Measurements from ENCODE around the gene GLUD1. TPM values are rescaled to one million over a fixed set of nuclear protein-coding genes. Genes with fewer than 3 reads are reported as not detected.

The GLUD1 gene
- total and polyA plus RNA-seq, 2 experiments from 2014 or later, result 178 to 698 TPM

GRCh38 chr10:87060280-87060928 is 34.2 kb downstream of the GLUD1 start:
- Histone ChIP-seq H3K9me2 (replicated peaks; ENCODE audit: insufficient read depth) (no peaks in the 10 kb centered on the region), H4K20me1 (ENCODE audit: insufficient read depth, poor library complexity, severe bottlenecking) (no peaks in the 10 kb centered on the region), H3K9me3 (ENCODE audit: low read depth) (no peaks in the 10 kb centered on the region), H3K4me3 (no peak overlapping the region), H3K27me3 (no peaks in the 10 kb centered on the region), H3K27ac (no peak overlapping the region), H3K79me2 (no peaks in the 10 kb centered on the region), H3K36me3 (replicated peaks; ENCODE audit: insufficient read depth, low read depth) (peaks cover 3% of the 10 kb centered on the region), H3K4me1 (ENCODE audit: insufficient read depth) (no peaks in the 10 kb centered on the region), H2AFZ (no peak overlapping the region), H3K4me2 (no peak overlapping the region)
- WGBS (ENCODE audit: low lambda C conversion rate, missing lambda C conversion rate), result 77% methylated on average over 6 of the region's 6 CpGs
- TF ChIP-seq EZH2phosphoT487 (IDR thresholded peaks at IDR 0.05; ENCODE audit: low read depth, severe bottlenecking, unreplicated experiment) (no peak), CTCF (IDR thresholded peaks at IDR 0.05; ENCODE audit: poor library complexity) (no peak), EZH2 (IDR thresholded peaks at IDR 0.05; ENCODE audit: borderline replicate concordance) (no peak)
- DNase-seq (ENCODE audit: low spot score), result no peak

GRCh38 chr10:87059401-87059800 is 35.2 kb downstream of the GLUD1 start:
- peaks cover 3% of the 10 kb centered on the region for H3K36me3 ChIP-seq (replicated peaks; ENCODE audit: insufficient read depth, low read depth)
- WGBS (ENCODE audit: low lambda C conversion rate, missing lambda C conversion rate), result 97% methylated on average over 1 of the region's 1 CpG
- H3K4me2 ChIP-seq, result no peak overlapping the region
- H3K4me3 ChIP-seq, result no peak overlapping the region
- H2AFZ ChIP-seq, result no peak overlapping the region
- no peak overlapping the region for H3K27ac ChIP-seq
- TF ChIP-seq CTCF (IDR thresholded peaks at IDR 0.05; ENCODE audit: poor library complexity) (no peak), EZH2 (IDR thresholded peaks at IDR 0.05; ENCODE audit: borderline replicate concordance) (no peak), EZH2phosphoT487 (IDR thresholded peaks at IDR 0.05; ENCODE audit: low read depth, severe bottlenecking, unreplicated experiment) (no peak)
- no peaks in the 10 kb centered on the region for H3K79me2 ChIP-seq
- no peak for DNase-seq (ENCODE audit: low spot score)
- H3K4me1 ChIP-seq (ENCODE audit: insufficient read depth), result no peaks in the 10 kb centered on the region
- no peaks in the 10 kb centered on the region for H3K9me3 ChIP-seq (ENCODE audit: low read depth)
- no peaks in the 10 kb centered on the region for H4K20me1 ChIP-seq (ENCODE audit: insufficient read depth, poor library complexity, severe bottlenecking)
- H3K27me3 ChIP-seq, result no peaks in the 10 kb centered on the region
- H3K9me2 ChIP-seq (replicated peaks; ENCODE audit: insufficient read depth), result no peaks in the 10 kb centered on the region

- no peak for TF ChIP-seq EZH2phosphoT487 (IDR thresholded peaks at IDR 0.05; ENCODE audit: low read depth, severe bottlenecking, unreplicated experiment)
- no peaks in the 10 kb centered on the region for H3K27me3 ChIP-seq
- no peaks in the 10 kb centered on the region for H4K20me1 ChIP-seq (ENCODE audit: insufficient read depth, poor library complexity, severe bottlenecking)
- H3K79me2 ChIP-seq, result no peaks in the 10 kb centered on the region
- no peak overlapping the region for H3K4me3 ChIP-seq
- H3K4me2 ChIP-seq, result no peak overlapping the region
- no peak overlapping the region for H3K27ac ChIP-seq
- 75% methylated on average over 1 of the region's 1 CpG for WGBS (ENCODE audit: low lambda C conversion rate, missing lambda C conversion rate)
- no peak overlapping the region for H2AFZ ChIP-seq
- H3K9me3 ChIP-seq (ENCODE audit: low read depth), result no peaks in the 10 kb centered on the region
- DNase-seq (ENCODE audit: low spot score), result no peak
- no peaks in the 10 kb centered on the region for H3K4me1 ChIP-seq (ENCODE audit: insufficient read depth)
- H3K9me2 ChIP-seq (replicated peaks; ENCODE audit: insufficient read depth), result no peaks in the 10 kb centered on the region
- peaks cover 3% of the 10 kb centered on the region for H3K36me3 ChIP-seq (replicated peaks; ENCODE audit: insufficient read depth, low read depth)
Observed at GRCh38 chr10:87058171-87058570, 36.5 kb downstream of the GLUD1 start.

GRCh38 chr10:87054373-87055295 is 40.0 kb downstream of the GLUD1 start:
- peak; percentile 24 for DNase-seq (ENCODE audit: low spot score)
- H2AFZ ChIP-seq, result no peak overlapping the region
- peak overlapping the region; percentile 47 for H3K27ac ChIP-seq
- no peaks in the 10 kb centered on the region for H3K79me2 ChIP-seq
- no peaks in the 10 kb centered on the region for H4K20me1 ChIP-seq (ENCODE audit: insufficient read depth, poor library complexity, severe bottlenecking)
- no peaks in the 10 kb centered on the region for H3K27me3 ChIP-seq
- H3K9me2 ChIP-seq (replicated peaks; ENCODE audit: insufficient read depth), result no peaks in the 10 kb centered on the region
- H3K4me2 ChIP-seq, result no peak overlapping the region
- H3K36me3 ChIP-seq (replicated peaks; ENCODE audit: insufficient read depth, low read depth), result peaks cover 1% of the 10 kb centered on the region
- H3K9me3 ChIP-seq (ENCODE audit: low read depth), result no peaks in the 10 kb centered on the region
- H3K4me3 ChIP-seq, result no peak overlapping the region
- no peaks in the 10 kb centered on the region for H3K4me1 ChIP-seq (ENCODE audit: insufficient read depth)
- TF ChIP-seq CTCF (IDR thresholded peaks at IDR 0.05; ENCODE audit: poor library complexity) (no peak), EZH2phosphoT487 (IDR thresholded peaks at IDR 0.05; ENCODE audit: low read depth, severe bottlenecking, unreplicated experiment) (no peak), EZH2 (IDR thresholded peaks at IDR 0.05; ENCODE audit: borderline replicate concordance) (no peak)
- WGBS (ENCODE audit: low lambda C conversion rate, missing lambda C conversion rate), result 72% methylated on average over 7 of the region's 7 CpGs
